Right lobe of liver (tissue), 6 donors: Measurements from ENCODE around the gene ALOX5. TPM values are rescaled to one million over a fixed set of nuclear protein-coding genes. Genes with fewer than 3 reads are reported as not detected.

ENCODE experiments used
- ATAC-seq, 4 donors: fragments of 200-7000 bp; cut with Tn5 transposase; one replicate each; pipeline ENCODE4 v1.9.1; 2020; ENCODE audit warnings: mild to moderate bottlenecking in 4 of 4, moderate library complexity in 4 of 4
- DNase-seq, 3 donors: peaks; one replicate each; pipeline ENCODE4 v3.0.0-alpha.2; 2020
- H3K27ac ChIP-seq, 3 donors: fragments of 200-600 bp; one replicate each; pipeline ENCODE4 v1.8.0; 2022
- H3K27me3 ChIP-seq, 2 donors: fragments of 200-600 bp; one replicate each; pipeline ENCODE4 v1.8.0; 2022
- H3K36me3 ChIP-seq, 4 donors: fragments of 200-600 bp; sonication (generic) in 1 of 4; one replicate each; pipeline versions ENCODE4 v1.5.1 to v1.8.0; 2017 to 2022; ENCODE audit warnings: control low read depth in 1 of 4
- H3K4me1 ChIP-seq, 4 donors: fragments of 200-600 bp; sonication (generic) in 1 of 4; one replicate each; pipeline versions ENCODE4 v1.5.1 to v1.8.0; 2017 to 2022; ENCODE audit warnings: control low read depth in 1 of 4
- H3K4me3 ChIP-seq, 3 donors: fragments of 200-600 bp; one replicate each; pipeline ENCODE4 v1.8.0; 2022
- H3K9me3 ChIP-seq, 4 donors: fragments of 200-600 bp; sonication (generic) in 1 of 4; one replicate each; pipeline versions ENCODE4 v1.5.1 to v1.8.0; 2017 to 2022; ENCODE audit warnings: control low read depth in 1 of 4
- POLR2A ChIP-seq: fragments of 450-650 bp; IDR thresholded peaks from one replicate; pipeline ENCODE4 v1.6.1; 2017; ENCODE audit warnings: antibody characterized with exemption, mild to moderate bottlenecking
- WGBS: methylation state at CpG from one replicate; pipeline ENCODE4 v1.1.6; 2018; ENCODE audit warnings: low coverage, low lambda C conversion rate; ENCODE audit not compliant: insufficient coverage; ENCODE audit errors: missing lambda C conversion rate; 5-methylcytosine and 5-hydroxymethylcytosine counted together
- intact Hi-C, 2 donors: fragments of 100-400 bp; cut with DNase I; formaldehyde crosslinking; loops; one replicate each; pipeline versions ENCODE4 v1.11.2 to v1.14.1; 2022
- total RNA-seq, 6 experiments: library from RNA; depleted of rRNA in 2 of 6; stranded (reverse); fragments of >200 nt in 2 of 6; fragmentation: NEBNext Ultra II Directional in 3 of 6; extraction: Animal tissue kit (Norgen Biotek cat#: 25700) in 3 of 6; gene quantifications; one replicate each; pipeline versions ENCODE4 v1.1.0 to v1.2.4, GENCODE V29; 2016 to 2023
- TF ChIP-seq, protein P1 (sequence below), 4 donors: fragments of 200-600 bp in 3 of 4; fragments of 450-650 bp in 1 of 4; IDR thresholded peaks; one replicate each; pipeline versions ENCODE4 v1.5.1 to v1.8.0; 2016 to 2022; ENCODE audit warnings: antibody characterized with exemption in 4 of 4, mild to moderate bottlenecking in 2 of 4
- donor health status: DM: no; HTN: yes; CAD: no.
- donor health status: DM: no; HTN: no; CAD: no.
- donor health status: DM: no; HTN: no; CAD: no.
- donor health status: DM: no; HTN: yes; CAD: no.
- donor health status: DM: no; HTN: yes; CAD: no.

Gene ALOX5
- total RNA-seq, 6 experiments from 2014 or later, result 3.1 to 10.9 (median 6.6) TPM

DNA sequence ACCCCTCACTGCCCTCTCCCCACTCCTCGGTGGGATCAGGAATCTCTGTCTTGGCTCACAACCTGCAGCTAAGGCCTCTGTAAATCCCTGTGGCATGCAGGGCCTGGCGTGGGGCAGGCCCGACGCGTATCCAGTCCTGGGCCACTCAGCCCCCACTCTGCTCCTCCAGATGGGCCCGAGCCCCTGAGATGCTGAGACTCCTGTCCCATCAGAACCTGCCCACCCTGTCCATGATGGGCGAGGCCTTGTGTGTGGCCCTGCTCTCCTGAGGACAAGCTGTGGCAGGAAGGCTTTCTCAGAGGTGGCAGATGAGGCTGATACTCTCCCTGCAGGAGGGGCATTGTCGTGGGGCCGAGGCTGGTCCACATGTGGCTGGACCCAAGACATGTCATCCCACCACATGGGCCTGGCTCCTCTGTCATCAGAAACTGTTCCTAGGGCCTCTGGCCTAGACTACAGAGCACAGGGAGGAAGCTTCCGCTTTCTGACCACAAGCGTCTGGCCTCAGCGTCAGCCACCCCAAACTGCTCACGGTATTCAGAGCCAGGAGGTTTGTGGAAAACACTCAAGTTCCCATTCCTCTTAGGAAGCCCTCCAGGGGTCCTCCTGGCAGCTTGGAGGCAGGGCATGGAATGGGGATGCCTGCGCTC lies 6.0 kb downstream of the ALOX5 start:
- Histone ChIP-seq H3K36me3 (no peaks in the 10 kb centered on the region), H3K4me3 (no peak overlapping the region), H3K4me1 (no peaks in the 10 kb centered on the region), H3K27me3 (peaks cover 0 to 3% of the 10 kb centered on the region in 2 donors), H3K9me3 (no peaks in the 10 kb centered on the region), H3K27ac (peak overlapping the region in 1 of 3 donors; percentile 4)
- intact Hi-C loops, result no loop called here
- ATAC-seq (peak; percentile 54 to 71 (median 66)), DNase-seq (peak in 1 of 3 donors; percentile 59)
- 80% methylated on average over 2 of the region's 14 CpGs for WGBS
- TF ChIP-seq POLR2A, result no peak
- TF ChIP-seq, protein P1, sequence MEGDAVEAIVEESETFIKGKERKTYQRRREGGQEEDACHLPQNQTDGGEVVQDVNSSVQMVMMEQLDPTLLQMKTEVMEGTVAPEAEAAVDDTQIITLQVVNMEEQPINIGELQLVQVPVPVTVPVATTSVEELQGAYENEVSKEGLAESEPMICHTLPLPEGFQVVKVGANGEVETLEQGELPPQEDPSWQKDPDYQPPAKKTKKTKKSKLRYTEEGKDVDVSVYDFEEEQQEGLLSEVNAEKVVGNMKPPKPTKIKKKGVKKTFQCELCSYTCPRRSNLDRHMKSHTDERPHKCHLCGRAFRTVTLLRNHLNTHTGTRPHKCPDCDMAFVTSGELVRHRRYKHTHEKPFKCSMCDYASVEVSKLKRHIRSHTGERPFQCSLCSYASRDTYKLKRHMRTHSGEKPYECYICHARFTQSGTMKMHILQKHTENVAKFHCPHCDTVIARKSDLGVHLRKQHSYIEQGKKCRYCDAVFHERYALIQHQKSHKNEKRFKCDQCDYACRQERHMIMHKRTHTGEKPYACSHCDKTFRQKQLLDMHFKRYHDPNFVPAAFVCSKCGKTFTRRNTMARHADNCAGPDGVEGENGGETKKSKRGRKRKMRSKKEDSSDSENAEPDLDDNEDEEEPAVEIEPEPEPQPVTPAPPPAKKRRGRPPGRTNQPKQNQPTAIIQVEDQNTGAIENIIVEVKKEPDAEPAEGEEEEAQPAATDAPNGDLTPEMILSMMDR (IDR thresholded peaks at IDR 0.05), result no peak

DNA sequence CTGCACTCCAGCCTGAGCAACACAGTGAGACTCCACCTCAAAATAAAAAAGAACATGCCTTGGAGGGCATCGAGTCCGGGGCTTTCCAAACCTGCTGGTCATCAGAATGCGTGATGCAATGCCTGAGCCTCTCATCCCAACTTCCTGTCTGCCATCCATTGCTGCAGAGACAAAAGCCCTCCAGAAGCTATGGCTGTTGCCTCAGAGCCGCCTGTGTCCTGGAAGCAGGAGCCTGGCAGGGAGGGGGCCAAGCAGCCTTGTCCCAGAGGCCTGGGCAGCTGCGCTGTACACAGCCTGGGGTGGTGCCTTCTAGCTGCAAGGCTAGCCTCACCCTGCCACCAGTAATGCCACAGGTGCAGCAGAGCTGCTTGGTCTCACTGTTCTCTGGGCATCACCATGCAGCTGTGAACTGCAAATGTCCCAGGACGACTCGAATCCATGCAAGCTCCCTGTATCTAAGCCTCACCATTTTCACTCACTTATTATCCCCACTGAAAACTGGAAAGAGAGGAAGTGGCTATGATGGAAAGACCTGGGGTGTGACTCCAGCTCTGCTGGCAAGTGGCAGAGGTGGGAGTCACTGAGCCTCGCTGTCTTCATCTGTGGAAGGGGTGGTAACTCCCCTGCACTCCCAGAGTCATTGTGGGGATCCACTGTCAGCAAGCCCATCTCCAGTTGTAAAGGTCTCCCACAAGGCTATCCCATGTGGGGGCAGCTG lies 7.0 kb downstream of the ALOX5 start:
- no peaks in the 10 kb centered on the region for H3K9me3 ChIP-seq
- H3K27ac ChIP-seq, result no peak overlapping the region
- ATAC-seq (peak in 3 of 4 donors; percentile 12 to 17 (median 15)), DNase-seq (no peak)
- whole genome bisulfite sequencing, result 68% methylated on average over 6 of the region's 8 CpGs
- no peaks in the 10 kb centered on the region for H3K36me3 ChIP-seq
- no peaks in the 10 kb centered on the region for H3K27me3 ChIP-seq
- TF ChIP-seq, protein P1 (IDR thresholded peaks at IDR 0.05), result no peak
- TF ChIP-seq POLR2A, result no peak
- H3K4me3 ChIP-seq, result no peak overlapping the region
- intact Hi-C loops, result no loop called here
- no peaks in the 10 kb centered on the region for H3K4me1 ChIP-seq

DNA sequence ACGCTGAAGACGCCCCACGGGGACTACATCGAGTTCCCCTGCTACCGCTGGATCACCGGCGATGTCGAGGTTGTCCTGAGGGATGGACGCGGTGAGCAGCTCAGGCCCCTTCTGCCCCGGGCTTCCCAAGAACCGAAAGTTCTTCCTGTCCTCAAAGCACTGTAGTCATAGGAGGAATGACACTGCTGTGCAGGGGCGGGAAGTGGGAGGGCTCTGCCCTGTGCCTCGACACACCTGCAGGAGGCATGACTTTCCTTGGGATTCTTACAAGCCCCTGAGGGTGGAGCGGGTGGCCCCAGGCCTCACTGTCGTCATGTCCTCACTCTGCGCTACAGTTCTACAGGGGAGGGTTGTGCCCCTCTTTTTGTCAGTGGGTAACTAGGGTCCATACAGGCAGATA lies 8.6 kb downstream of the ALOX5 start:
- H3K36me3 ChIP-seq, result no peaks in the 10 kb centered on the region
- no peak overlapping the region for H3K4me3 ChIP-seq
- 67% methylated on average over 4 of the region's 17 CpGs for WGBS
- no peaks in the 10 kb centered on the region for H3K4me1 ChIP-seq
- ATAC-seq (no peak), DNase-seq (no peak)
- intact Hi-C loops, result no loop called here
- no peak overlapping the region for H3K27ac ChIP-seq
- H3K9me3 ChIP-seq, result no peaks in the 10 kb centered on the region
- no peak for TF ChIP-seq POLR2A
- TF ChIP-seq, protein P1 (IDR thresholded peaks at IDR 0.05), result no peak
- no peaks in the 10 kb centered on the region for H3K27me3 ChIP-seq

DNA sequence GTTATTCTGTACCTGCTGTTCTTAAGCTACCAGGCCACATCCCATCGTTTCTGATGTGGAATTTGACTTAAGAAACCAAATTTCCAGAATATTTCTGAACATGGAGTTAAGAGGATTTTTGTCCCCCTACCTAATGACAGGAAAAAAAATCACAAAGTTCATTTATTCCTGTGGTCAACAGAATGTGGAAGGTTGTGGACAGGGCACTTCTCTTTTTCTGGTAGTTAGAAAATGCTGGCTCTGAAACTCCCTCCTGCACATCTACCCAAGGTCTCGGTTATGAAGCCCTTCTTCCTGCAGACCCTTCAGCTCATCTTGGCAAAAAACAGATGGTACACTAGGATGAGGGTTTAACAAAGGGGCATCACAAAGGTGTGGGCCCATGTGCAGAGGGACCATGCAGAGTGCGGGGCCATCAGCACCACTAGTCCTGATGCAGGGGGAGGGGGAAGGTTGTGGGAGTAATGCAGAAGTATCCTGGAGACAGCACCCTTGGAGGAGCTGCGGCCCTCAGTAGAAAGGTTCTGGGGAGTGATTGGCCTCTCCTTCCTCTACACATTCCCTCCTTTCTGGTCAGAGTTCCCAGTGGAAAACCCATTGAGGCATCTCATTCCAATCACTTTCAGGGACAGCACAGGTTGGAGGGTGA lies 9.8 kb downstream of the ALOX5 start:
- TF ChIP-seq, protein P1 (IDR thresholded peaks at IDR 0.05), result no peak
- TF ChIP-seq POLR2A, result no peak
- H3K4me3 ChIP-seq, result no peak overlapping the region
- ATAC-seq, result peak in 1 of 4 donors; percentile 19

More for the DNA sequence above, 9.8 kb downstream of the ALOX5 start:
- Histone ChIP-seq H3K27me3 (no peaks in the 10 kb centered on the region), H3K36me3 (no peaks in the 10 kb centered on the region), H3K4me1 (no peaks in the 10 kb centered on the region), H3K27ac (no peak overlapping the region), H3K9me3 (no peaks in the 10 kb centered on the region)
- whole genome bisulfite sequencing, result 26% methylated on average over 2 of the region's 4 CpGs
- intact Hi-C loops, result no loop called here
- DNase-seq, result no peak
